Hepatocyte (in vitro differentiated cells): Measurements from ENCODE around the gene NDFIP2.

Experiments used
- EZH2 ChIP-seq: fragments of 200-600 bp; sonication (generic); IDR thresholded peaks from 2 replicates; pipeline ENCODE4 v1.6.1; 2016; ENCODE audit warnings: antibody characterized with exemption, mild to moderate bottlenecking, borderline replicate concordance
- TF ChIP-seq, protein P1 (sequence below): fragments of 200-600 bp; sonication (generic); IDR thresholded peaks from 2 replicates; pipeline ENCODE4 v1.5.1; 2016; ENCODE audit warnings: antibody characterized with exemption, mild to moderate bottlenecking; ENCODE audit not compliant: poor library complexity

DNA sequence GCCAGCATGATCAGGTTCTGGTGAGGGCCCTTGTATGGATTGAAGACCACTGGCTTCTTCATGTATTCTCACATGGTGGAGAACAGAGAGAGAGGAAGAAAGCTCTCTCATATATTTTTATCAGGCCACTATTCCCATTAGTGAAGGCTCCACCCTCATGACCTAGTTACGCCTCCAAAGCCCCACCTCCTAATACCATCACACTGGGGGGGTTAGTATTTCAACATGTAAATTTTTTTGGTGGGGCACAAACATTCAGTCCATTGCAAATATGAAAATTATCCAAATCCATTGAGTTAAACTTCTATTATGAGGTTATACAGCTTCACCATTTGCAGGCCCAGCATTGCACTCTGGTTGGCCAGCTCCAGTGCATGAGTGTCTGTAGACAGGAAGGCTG, 41.7 kb upstream of the NDFIP2 start:
- TF ChIP-seq, protein P1, sequence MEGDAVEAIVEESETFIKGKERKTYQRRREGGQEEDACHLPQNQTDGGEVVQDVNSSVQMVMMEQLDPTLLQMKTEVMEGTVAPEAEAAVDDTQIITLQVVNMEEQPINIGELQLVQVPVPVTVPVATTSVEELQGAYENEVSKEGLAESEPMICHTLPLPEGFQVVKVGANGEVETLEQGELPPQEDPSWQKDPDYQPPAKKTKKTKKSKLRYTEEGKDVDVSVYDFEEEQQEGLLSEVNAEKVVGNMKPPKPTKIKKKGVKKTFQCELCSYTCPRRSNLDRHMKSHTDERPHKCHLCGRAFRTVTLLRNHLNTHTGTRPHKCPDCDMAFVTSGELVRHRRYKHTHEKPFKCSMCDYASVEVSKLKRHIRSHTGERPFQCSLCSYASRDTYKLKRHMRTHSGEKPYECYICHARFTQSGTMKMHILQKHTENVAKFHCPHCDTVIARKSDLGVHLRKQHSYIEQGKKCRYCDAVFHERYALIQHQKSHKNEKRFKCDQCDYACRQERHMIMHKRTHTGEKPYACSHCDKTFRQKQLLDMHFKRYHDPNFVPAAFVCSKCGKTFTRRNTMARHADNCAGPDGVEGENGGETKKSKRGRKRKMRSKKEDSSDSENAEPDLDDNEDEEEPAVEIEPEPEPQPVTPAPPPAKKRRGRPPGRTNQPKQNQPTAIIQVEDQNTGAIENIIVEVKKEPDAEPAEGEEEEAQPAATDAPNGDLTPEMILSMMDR: no peak
- no peak for TF ChIP-seq EZH2
